ENCODE data around the gene DTD1.

DTD1 gene

DNA sequence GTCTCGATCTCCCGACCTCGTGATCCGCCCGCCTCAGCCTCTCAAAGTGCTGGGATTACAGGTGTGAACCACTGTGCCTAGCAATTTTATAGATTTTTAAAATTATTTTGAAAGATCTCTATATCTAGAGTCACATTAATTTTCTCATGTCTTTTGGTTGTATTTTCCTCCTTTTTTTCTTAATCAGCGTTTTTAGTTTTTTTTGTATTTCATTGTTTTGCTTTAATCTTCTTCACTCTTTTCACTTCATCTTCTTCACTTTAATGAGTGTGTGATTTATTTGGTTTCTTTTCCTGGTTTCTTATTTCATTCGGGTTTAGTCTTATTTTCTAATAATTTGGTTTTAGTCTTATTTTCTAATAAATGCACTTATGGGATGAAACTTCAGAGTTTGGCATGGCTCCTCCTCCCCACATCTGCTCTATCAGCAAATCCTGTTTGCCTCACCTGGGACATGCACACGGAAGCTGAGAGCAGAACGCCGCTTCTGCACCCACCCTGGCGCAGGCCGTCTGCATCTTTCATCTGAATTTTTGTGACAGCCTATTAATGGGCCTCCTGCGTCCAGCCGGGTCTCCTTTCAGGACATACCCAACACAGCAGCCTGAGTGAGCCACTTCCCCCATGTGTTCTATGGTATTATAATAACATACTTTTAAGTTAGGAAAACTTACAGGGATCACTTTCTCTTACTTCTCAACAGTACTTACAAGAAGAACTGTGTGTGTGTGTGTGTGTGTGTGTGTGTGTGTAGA is 35.5 kb downstream of the DTD1 start:
- H2AFZ ChIP-seq (ENCODE audit: low read length): no peak overlapping the region
- H2BK120ac ChIP-seq (ENCODE audit: low read depth, low read length): no peak overlapping the region
- peaks cover 0 to 10% of the 10 kb centered on the region in 2 donors for H3K36me3 ChIP-seq (replicated peaks in 1 of 2; ENCODE audit: control insufficient read depth in 2 of 2, insufficient read depth in 2 of 2, low read length in 2 of 2)
- H2BK15ac ChIP-seq (ENCODE audit: low read length): no peak overlapping the region
- no peak overlapping the region for H3K18ac ChIP-seq (ENCODE audit: low read length)
- no peak overlapping the region for H3K4me3 ChIP-seq (ENCODE audit: low read length in 2 of 2)
- no peak for DNase-seq (ENCODE audit: low spot score)
- H3K9ac ChIP-seq (ENCODE audit: low read depth, low read length, poor library complexity): no peak overlapping the region
- no peak overlapping the region for H3K4ac ChIP-seq (ENCODE audit: low read length)
- H2BK12ac ChIP-seq (ENCODE audit: low read length): no peak overlapping the region
- H4K8ac ChIP-seq (ENCODE audit: low read depth, low read length): no peak overlapping the region
- WGBS, 2 donors (ENCODE audit: extremely low coverage in 2 of 2, insufficient read length in 2 of 2, insufficient replicate concordance in 1 of 2): no CpG with 5 or more reads among the region's 14 CpGs
- peaks cover 2% of the 10 kb centered on the region for H3K79me1 ChIP-seq (ENCODE audit: low read depth, low read length)
- H4K91ac ChIP-seq (ENCODE audit: low read depth, low read length, poor library complexity): no peak overlapping the region
- H3K9me3 ChIP-seq (replicated peaks in 1 of 2; ENCODE audit: control insufficient read depth in 2 of 2, insufficient read depth in 1 of 2, low read depth in 1 of 2, low read length in 2 of 2): no peaks in the 10 kb centered on the region
- no peak overlapping the region for H2BK5ac ChIP-seq (ENCODE audit: low read length)
- H3K14ac ChIP-seq (ENCODE audit: low read length): no peak overlapping the region
- H3K4me2 ChIP-seq (ENCODE audit: insufficient read depth, low read length, poor library complexity, severe bottlenecking): no peak overlapping the region
- no peaks in the 10 kb centered on the region for H3K4me1 ChIP-seq (ENCODE audit: control insufficient read depth in 2 of 2, insufficient read depth in 1 of 2, low read depth in 1 of 2, low read length in 2 of 2)
- no peaks in the 10 kb centered on the region for H3K27me3 ChIP-seq (ENCODE audit: control insufficient read depth in 3 of 3, insufficient read depth in 3 of 3, low read depth in 1 of 3, low read length in 3 of 3)
- no peak overlapping the region for H2AK5ac ChIP-seq (ENCODE audit: low read depth, low read length)
- no peak overlapping the region for H3K27ac ChIP-seq (replicated peaks; ENCODE audit: low read length)
- no peak overlapping the region for H3K23ac ChIP-seq (ENCODE audit: low read depth, low read length, poor library complexity)

GRCh38 chr20:18624948-18625347 is 37.1 kb downstream of the DTD1 start:
- Histone ChIP-seq H2BK12ac (ENCODE audit: low read length) (no peak overlapping the region), H2AFZ (ENCODE audit: low read length) (no peak overlapping the region), H3K18ac (ENCODE audit: low read length) (no peak overlapping the region), H3K27me3 (ENCODE audit: control insufficient read depth in 3 of 3, insufficient read depth in 3 of 3, low read depth in 1 of 3, low read length in 3 of 3) (no peaks in the 10 kb centered on the region), H3K9ac (ENCODE audit: low read depth, low read length, poor library complexity) (no peak overlapping the region), H3K4me2 (ENCODE audit: insufficient read depth, low read length, poor library complexity, severe bottlenecking) (no peak overlapping the region), H2AK5ac (ENCODE audit: low read depth, low read length) (no peak overlapping the region), H3K14ac (ENCODE audit: low read length) (no peak overlapping the region), H3K36me3 (replicated peaks in 1 of 2; ENCODE audit: control insufficient read depth in 2 of 2, insufficient read depth in 2 of 2, low read length in 2 of 2) (peaks cover 0 to 17% of the 10 kb centered on the region in 2 donors), H4K8ac (ENCODE audit: low read depth, low read length) (no peak overlapping the region), H2BK15ac (ENCODE audit: low read length) (no peak overlapping the region), H2BK120ac (ENCODE audit: low read depth, low read length) (no peak overlapping the region), H3K23ac (ENCODE audit: low read depth, low read length, poor library complexity) (no peak overlapping the region), H3K4ac (ENCODE audit: low read length) (no peak overlapping the region), H3K27ac (replicated peaks; ENCODE audit: low read length) (no peak overlapping the region), H3K4me1 (ENCODE audit: control insufficient read depth in 2 of 2, insufficient read depth in 1 of 2, low read depth in 1 of 2, low read length in 2 of 2) (no peaks in the 10 kb centered on the region), H2BK5ac (ENCODE audit: low read length) (no peak overlapping the region), H3K9me3 (replicated peaks in 1 of 2; ENCODE audit: control insufficient read depth in 2 of 2, insufficient read depth in 1 of 2, low read depth in 1 of 2, low read length in 2 of 2) (no peaks in the 10 kb centered on the region), H4K91ac (ENCODE audit: low read depth, low read length, poor library complexity) (no peak overlapping the region), H3K79me1 (ENCODE audit: low read depth, low read length) (peaks cover 2% of the 10 kb centered on the region), H3K4me3 (ENCODE audit: low read length in 2 of 2) (no peak overlapping the region)
- WGBS, 2 donors (ENCODE audit: extremely low coverage in 2 of 2, insufficient read length in 2 of 2, insufficient replicate concordance in 1 of 2): no CpG with 5 or more reads among the region's 2 CpGs
- no peak for DNase-seq (ENCODE audit: low spot score)

DNA sequence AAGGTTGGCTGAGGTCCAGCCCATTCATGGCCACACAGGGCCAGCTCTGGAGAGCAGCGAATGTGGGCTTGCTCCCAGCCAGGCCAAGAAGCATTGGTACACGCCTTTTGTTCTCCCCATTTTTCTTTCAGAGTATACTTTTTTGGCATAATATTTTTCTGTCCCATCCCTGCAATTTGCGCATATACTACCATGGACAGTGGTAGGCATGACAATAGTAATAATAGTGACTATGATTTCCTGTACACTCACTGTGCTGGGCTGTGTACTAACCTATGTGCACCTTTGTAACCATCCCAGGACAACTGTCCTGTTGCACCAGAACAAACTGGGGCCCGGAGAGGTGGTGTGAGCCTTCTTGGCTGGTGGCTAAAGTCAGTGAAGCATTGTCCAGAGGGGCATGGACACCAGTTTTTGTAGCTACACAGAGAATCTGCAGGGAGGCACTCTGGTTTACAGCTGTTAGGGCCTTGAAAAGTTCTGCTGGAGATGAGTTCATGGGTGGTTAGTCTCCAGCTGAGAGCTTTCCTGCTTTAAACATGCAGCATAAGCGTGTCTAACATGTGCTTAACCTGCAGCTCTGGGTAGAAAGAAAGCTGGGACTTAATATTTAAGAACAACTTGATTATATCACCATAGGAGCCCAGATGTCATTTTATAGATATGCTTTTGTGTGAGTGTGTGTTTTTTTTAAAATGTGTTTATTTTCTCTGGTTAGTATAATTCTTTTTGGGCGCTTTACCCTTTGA is 38.2 kb downstream of the DTD1 start:
- WGBS, 2 donors (ENCODE audit: extremely low coverage in 2 of 2, insufficient read length in 2 of 2, insufficient replicate concordance in 1 of 2): no CpG with 5 or more reads among the region's 6 CpGs
- Histone ChIP-seq H3K18ac (ENCODE audit: low read length) (no peak overlapping the region), H3K9me3 (replicated peaks in 1 of 2; ENCODE audit: control insufficient read depth in 2 of 2, insufficient read depth in 1 of 2, low read depth in 1 of 2, low read length in 2 of 2) (no peaks in the 10 kb centered on the region), H2BK5ac (ENCODE audit: low read length) (no peak overlapping the region), H2BK15ac (ENCODE audit: low read length) (no peak overlapping the region), H3K27ac (replicated peaks; ENCODE audit: low read length) (no peak overlapping the region), H3K9ac (ENCODE audit: low read depth, low read length, poor library complexity) (no peak overlapping the region), H3K4me3 (ENCODE audit: low read length in 2 of 2) (no peak overlapping the region), H3K14ac (ENCODE audit: low read length) (no peak overlapping the region), H4K91ac (ENCODE audit: low read depth, low read length, poor library complexity) (no peak overlapping the region), H3K23ac (ENCODE audit: low read depth, low read length, poor library complexity) (no peak overlapping the region), H2AFZ (ENCODE audit: low read length) (no peak overlapping the region), H3K79me1 (ENCODE audit: low read depth, low read length) (peaks cover 2% of the 10 kb centered on the region), H2BK12ac (ENCODE audit: low read length) (no peak overlapping the region), H2BK120ac (ENCODE audit: low read depth, low read length) (no peak overlapping the region), H4K8ac (ENCODE audit: low read depth, low read length) (no peak overlapping the region), H3K4me2 (ENCODE audit: insufficient read depth, low read length, poor library complexity, severe bottlenecking) (no peak overlapping the region), H3K4me1 (ENCODE audit: control insufficient read depth in 2 of 2, insufficient read depth in 1 of 2, low read depth in 1 of 2, low read length in 2 of 2) (no peaks in the 10 kb centered on the region), H2AK5ac (ENCODE audit: low read depth, low read length) (no peak overlapping the region), H3K36me3 (replicated peaks in 1 of 2; ENCODE audit: control insufficient read depth in 2 of 2, insufficient read depth in 2 of 2, low read length in 2 of 2) (peaks cover 0 to 15% of the 10 kb centered on the region in 2 donors), H3K27me3 (ENCODE audit: control insufficient read depth in 3 of 3, insufficient read depth in 3 of 3, low read depth in 1 of 3, low read length in 3 of 3) (no peaks in the 10 kb centered on the region), H3K4ac (ENCODE audit: low read length) (no peak overlapping the region)
- DNase-seq (ENCODE audit: low spot score): no peak

- Histone ChIP-seq H3K23ac (ENCODE audit: low read depth, low read length, poor library complexity) (no peak overlapping the region), H2BK15ac (ENCODE audit: low read length) (no peak overlapping the region), H3K14ac (ENCODE audit: low read length) (no peak overlapping the region), H3K4me3 (ENCODE audit: low read length in 2 of 2) (no peak overlapping the region), H4K8ac (ENCODE audit: low read depth, low read length) (no peak overlapping the region), H3K27me3 (ENCODE audit: control insufficient read depth in 3 of 3, insufficient read depth in 3 of 3, low read depth in 1 of 3, low read length in 3 of 3) (no peaks in the 10 kb centered on the region), H3K4ac (ENCODE audit: low read length) (no peak overlapping the region), H2AFZ (ENCODE audit: low read length) (no peak overlapping the region), H3K9ac (ENCODE audit: low read depth, low read length, poor library complexity) (no peak overlapping the region), H3K4me1 (ENCODE audit: control insufficient read depth in 2 of 2, insufficient read depth in 1 of 2, low read depth in 1 of 2, low read length in 2 of 2) (peaks cover 0 to 2% of the 10 kb centered on the region in 2 donors), H4K91ac (ENCODE audit: low read depth, low read length, poor library complexity) (no peak overlapping the region), H2BK120ac (ENCODE audit: low read depth, low read length) (no peak overlapping the region), H3K36me3 (replicated peaks in 1 of 2; ENCODE audit: control insufficient read depth in 2 of 2, insufficient read depth in 2 of 2, low read length in 2 of 2) (peaks cover 0 to 13% of the 10 kb centered on the region in 2 donors), H3K18ac (ENCODE audit: low read length) (no peak overlapping the region), H2BK5ac (ENCODE audit: low read length) (no peak overlapping the region), H2AK5ac (ENCODE audit: low read depth, low read length) (no peak overlapping the region), H3K79me1 (ENCODE audit: low read depth, low read length) (peaks cover 2% of the 10 kb centered on the region), H3K4me2 (ENCODE audit: insufficient read depth, low read length, poor library complexity, severe bottlenecking) (no peak overlapping the region), H3K27ac (replicated peaks; ENCODE audit: low read length) (no peak overlapping the region), H3K9me3 (replicated peaks in 1 of 2; ENCODE audit: control insufficient read depth in 2 of 2, insufficient read depth in 1 of 2, low read depth in 1 of 2, low read length in 2 of 2) (no peaks in the 10 kb centered on the region), H2BK12ac (ENCODE audit: low read length) (no peak overlapping the region)
- WGBS, 2 donors (ENCODE audit: extremely low coverage in 2 of 2, insufficient read length in 2 of 2, insufficient replicate concordance in 1 of 2): no CpG with 5 or more reads among the region's 11 CpGs
- DNase-seq (ENCODE audit: low spot score): no peak
Measured at GRCh38 chr20:18628330-18628920, 40.6 kb downstream of the DTD1 start.

Data from neuronal stem cell (in vitro differentiated cells).